HCT116 (cell line): Measurements from ENCODE around the gene BMP15. TPM values are rescaled to one million over a fixed set of nuclear protein-coding genes. Genes with fewer than 3 reads are reported as not detected.

Experiments used
- ATAC-seq: fragments of 200-7000 bp; cut with Tn5 transposase; 2 replicates; pipeline ENCODE4 v1.9.1; 2020; ENCODE audit warnings: mild to moderate bottlenecking, moderate library complexity
- BruUV-seq: library from RNA; stranded (reverse); fragments of 400-500 nt; replicated peaks from 2 replicates; lab custom pipeline; 2021; lab: Mats Ljungman, UMichigan
- CTCF ChIA-PET: fragments of 300-600 bp; sonication (Branson Sonifier 250); formaldehyde crosslinking; loops from one replicate; lab custom pipeline; 2021; ENCODE audit warnings: antibody characterized with exemption; lab: Charles Lee
- POLR2A ChIA-PET: fragments of 300-600, 350-600 bp; sonication (Branson Sonifier 250); formaldehyde crosslinking; loops from one replicate; lab custom pipeline; 2021; ENCODE audit warnings: antibody characterized with exemption; lab: Charles Lee
- RAD21 ChIA-PET, 2 experiments: fragments of 300-600 bp; sonication (Branson Sonifier 250); formaldehyde crosslinking; loops; one replicate each; lab custom pipeline; 2023; ENCODE audit warnings: low total read pairs in 2 of 2; ENCODE audit not compliant: uncharacterized antibody in 2 of 2, unreplicated experiment in 2 of 2, low non-redundant PET in 1 of 2; lab: Charles Lee
- DNase-seq: peaks from one replicate; pipeline ENCODE4 v3.0.0-alpha.2; 2010; ENCODE audit warnings: low read depth, low spot score
- H2AFZ ChIP-seq: fragments of 200-600 bp; shearing (Covaris generic), sonication (generic); 2 replicates; pipeline ENCODE4 v1.6.1; 2017; ENCODE audit warnings: low read depth, mixed run types, mixed read lengths, antibody characterized with exemption, low read length; ENCODE audit not compliant: poor library complexity, severe bottlenecking
- H3K27ac ChIP-seq: 2 replicates; pipeline ENCODE4 v1.5.1; 2012; ENCODE audit warnings: low read depth, low read length
- H3K27me3 ChIP-seq: fragments of 200-600 bp; sonication (generic); 2 replicates; pipeline ENCODE4 v1.6.1; 2016; ENCODE audit warnings: mixed run types, low read length, mixed read lengths; ENCODE audit not compliant: insufficient read depth
- H3K36me3 ChIP-seq, 2 experiments: fragments of 200-500 bp in 1 of 2; fragments of 200-600 bp in 1 of 2; sonication (Bioruptor generic) in 1 of 2; sonication (generic) in 1 of 2; 2 replicates each; pipeline versions ENCODE4 v1.5.1 to v1.6.1; 2014 to 2016; ENCODE audit warnings: low read length in 2 of 2, inconsistent platforms in 1 of 2, mixed read lengths in 1 of 2, mixed run types in 1 of 2; ENCODE audit not compliant: insufficient read depth in 2 of 2, control insufficient read depth in 1 of 2
- H3K4me1 ChIP-seq, 2 experiments: fragments of 200-600 bp in 1 of 2; sonication (generic) in 1 of 2; 2 replicates each; pipeline versions ENCODE4 v1.5.1 to v1.6.1; 2012 to 2017; ENCODE audit warnings: low read length in 2 of 2, inconsistent platforms in 1 of 2, mild to moderate bottlenecking in 1 of 2, mixed read lengths in 1 of 2, mixed run types in 1 of 2, moderate library complexity in 1 of 2; ENCODE audit not compliant: insufficient read depth in 2 of 2, control insufficient read depth in 1 of 2
- H3K4me2 ChIP-seq: fragments of 200-600 bp; sonication (generic); 2 replicates; pipeline ENCODE4 v1.6.1; 2017; ENCODE audit warnings: mixed run types, low read length, mixed read lengths
- H3K4me3 ChIP-seq, 2 experiments: fragments of 200-600 bp in 1 of 2; sonication (generic) in 1 of 2; replicated peaks in 1 of 2; 2 replicates each; pipeline ENCODE4 v1.5.1; 2011 to 2016; ENCODE audit warnings: low read length in 2 of 2, control low read depth in 1 of 2, low read depth in 1 of 2, mild to moderate bottlenecking in 1 of 2, mixed read lengths in 1 of 2, mixed run types in 1 of 2
- H3K79me2 ChIP-seq: fragments of 200-600 bp; sonication (generic); 2 replicates; pipeline ENCODE4 v1.6.1; 2017; ENCODE audit warnings: mild to moderate bottlenecking, mixed run types, low read length, moderate library complexity, mixed read lengths; ENCODE audit not compliant: insufficient read depth
- H3K9ac ChIP-seq: fragments of 200-600 bp; sonication (generic); 2 replicates; pipeline ENCODE4 v1.6.1; 2016; ENCODE audit warnings: low read length, mixed read lengths
- H3K9me2 ChIP-seq: fragments of 200-600 bp; sonication (generic), shearing (Covaris generic); 2 replicates; pipeline ENCODE4 v1.6.1; 2017; ENCODE audit warnings: mixed run types, mild to moderate bottlenecking, moderate library complexity; ENCODE audit not compliant: insufficient read depth
- H3K9me3 ChIP-seq, 2 experiments: fragments of 200-500 bp in 1 of 2; fragments of 200-600 bp in 1 of 2; sonication (Bioruptor generic) in 1 of 2; sonication (generic) in 1 of 2; 2 replicates each; pipeline ENCODE4 v1.6.1; 2014 to 2017; ENCODE audit warnings: low read length in 2 of 2, mixed read lengths in 2 of 2, inconsistent platforms in 1 of 2, low read depth in 1 of 2, mild to moderate bottlenecking in 1 of 2, mixed run types in 1 of 2, moderate library complexity in 1 of 2; ENCODE audit not compliant: control insufficient read depth in 1 of 2, insufficient read depth in 1 of 2
- H4K20me1 ChIP-seq: fragments of 200-600 bp; sonication (generic), shearing (Covaris generic); 2 replicates; pipeline ENCODE4 v1.6.1; 2017; ENCODE audit warnings: mixed run types, mild to moderate bottlenecking, moderate library complexity; ENCODE audit not compliant: insufficient read depth
- CBX3 ChIP-seq: IDR thresholded peaks from 2 replicates; pipeline ENCODE4 v1.6.1; 2012; ENCODE audit warnings: low read depth
- CTCF ChIP-seq, 3 experiments: fragments of 200-600 bp in 1 of 3; sonication (generic) in 1 of 3; IDR thresholded peaks in 2 of 3; conservative IDR thresholded peaks in 1 of 3; 2 replicates each; pipeline ENCODE4 v1.5.1; 2012 to 2017; ENCODE audit warnings: low read depth in 2 of 3, low read length in 2 of 3, antibody characterized with exemption in 1 of 3, borderline replicate concordance in 1 of 3, control low read depth in 1 of 3, mild to moderate bottlenecking in 1 of 3, mixed read lengths in 1 of 3, mixed run types in 1 of 3, moderate library complexity in 1 of 3; ENCODE audit not compliant: insufficient read depth in 1 of 3
- SP1 ChIP-seq: IDR thresholded peaks from 2 replicates; pipeline ENCODE4 v1.6.1; 2012; ENCODE audit warnings: low read depth
- YY1 ChIP-seq: IDR thresholded peaks from 2 replicates; pipeline ENCODE4 v1.6.1; 2011; ENCODE audit warnings: low read length, low read depth, moderate library complexity, mild to moderate bottlenecking; ENCODE audit not compliant: insufficient replicate concordance; ENCODE audit errors: extremely low read depth
- intact Hi-C: fragments of 100-400 bp; cut with micrococcal nuclease; formaldehyde crosslinking; loops from 2 replicates; pipeline ENCODE4 v1.10.0; 2022
- total RNA-seq: library from RNA; stranded (reverse); gene quantifications from one replicate; pipeline ENCODE4 v1.2.1, GENCODE V29; 2021; ENCODE audit not compliant: unreplicated experiment

BMP15 gene
- total RNA-seq, 1 experiment from 2014 or later: not detected

- CTCF ChIA-PET: interaction anchor here (0.6 kb wide), 1 partner anchor 11 kb away, joined by 3 read pairs; no protein-coding TSS in a partner anchor
- no peaks in the 10 kb centered on the region for H3K9me3 ChIP-seq
- TF ChIP-seq YY1 (no peak), SP1 (no peak)
- TF ChIP-seq, all 23 proteins: peak for 0
- intact Hi-C loops: no loop called here
- no peaks in the 10 kb centered on the region for H3K36me3 ChIP-seq
- no peak for ATAC-seq
- ChIA-PET RAD21 (no interaction called here), POLR2A (no interaction called here)
- no peak for DNase-seq
- no peak overlapping the region for H3K4me3 ChIP-seq
- H3K79me2 ChIP-seq: no peaks in the 10 kb centered on the region
- no TSS peak for BruUV-seq
- H3K9ac ChIP-seq: no peak overlapping the region
- no peaks in the 10 kb centered on the region for H3K4me1 ChIP-seq
- no peak overlapping the region for H3K27ac ChIP-seq
- H3K9me2 ChIP-seq: no peaks in the 10 kb centered on the region
- no peaks in the 10 kb centered on the region for H4K20me1 ChIP-seq
- H3K27me3 ChIP-seq: no peaks in the 10 kb centered on the region
- H2AFZ ChIP-seq: no peak overlapping the region
- no peak overlapping the region for H3K4me2 ChIP-seq
These were observed 21.7 kb upstream of the BMP15 start for GRCh38 chrX:50888884-50889283.

GRCh38 chrX:50889582-50889981, 21.0 kb upstream of the BMP15 start:
- no peaks in the 10 kb centered on the region for H3K27me3 ChIP-seq
- ChIA-PET POLR2A (no interaction called here), RAD21 (no interaction called here), CTCF (no interaction called here)
- TF ChIP-seq SP1 (no peak), CBX3 (no peak), CTCF (IDR thresholded peaks at IDR 0.05 in 2 of 3, conservative IDR thresholded peaks at IDR 0.05 in 1 of 3; ENCODE audit: borderline replicate concordance in 1 of 3, insufficient read depth in 1 of 3, low read depth in 2 of 3, low read length in 2 of 3) (0 out of 6 replicates have a peak, but pooled peaks of 2 of the 3 experiments have one; percentile 8 to 10)
- DNase-seq: no peak
- BruUV-seq: no TSS peak
- H3K79me2 ChIP-seq: no peaks in the 10 kb centered on the region
- intact Hi-C loops: no loop called here
- no peaks in the 10 kb centered on the region for H3K9me2 ChIP-seq
- no peak overlapping the region for H3K9ac ChIP-seq
- no peak for ATAC-seq
- H2AFZ ChIP-seq: no peak overlapping the region
- no peaks in the 10 kb centered on the region for H3K4me1 ChIP-seq
- H3K27ac ChIP-seq: no peak overlapping the region
- no peak overlapping the region for H3K4me2 ChIP-seq
- H3K4me3 ChIP-seq: no peak overlapping the region
- no peaks in the 10 kb centered on the region for H3K36me3 ChIP-seq
- no peaks in the 10 kb centered on the region for H3K9me3 ChIP-seq
- no peaks in the 10 kb centered on the region for H4K20me1 ChIP-seq
